ENCODE data around the gene PSMA5.
A peak's percentile ranks its signal among the peaks of the same experiment; 100 is the strongest.

The PSMA5 gene

DNA sequence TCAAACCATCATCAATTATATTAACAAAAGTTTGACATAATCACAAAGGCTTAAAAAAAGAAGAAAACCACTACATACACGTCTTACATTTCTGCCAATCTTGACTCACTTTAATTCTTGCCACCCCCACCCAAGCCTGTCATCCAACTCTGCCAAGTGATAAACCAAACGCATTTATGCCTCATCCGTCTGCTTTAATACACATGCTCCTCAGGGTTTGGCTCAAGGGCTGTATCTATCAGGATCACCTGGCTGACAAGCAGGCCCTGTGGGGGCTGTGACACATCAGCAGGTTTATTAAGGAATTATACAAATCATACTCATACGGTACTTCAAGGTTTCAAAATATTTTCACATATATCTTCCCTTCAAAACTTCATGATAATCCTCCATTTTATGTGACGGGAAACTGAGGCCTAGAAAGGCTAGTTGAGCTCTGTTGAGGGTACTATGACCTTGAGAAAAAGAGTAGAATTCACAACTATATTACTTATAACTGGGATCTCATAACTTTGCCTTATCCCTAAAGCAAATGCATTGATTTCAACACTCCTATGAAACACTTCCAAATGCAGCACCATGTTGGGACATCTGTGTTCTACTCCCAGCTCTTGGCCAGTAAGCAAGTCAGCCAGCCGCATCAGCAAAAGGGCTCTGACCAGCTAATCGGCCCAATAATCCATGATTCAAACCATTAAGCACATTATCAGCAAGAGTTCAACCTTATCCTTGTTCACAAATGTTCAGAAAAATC, 37.2 kb downstream of the PSMA5 start:
- TF ChIP-seq CREB1 (IDR thresholded peaks at IDR 0.05; ENCODE audit: low read depth) (no peak), EP300 (IDR thresholded peaks at IDR 0.05; ENCODE audit: borderline replicate concordance) (no peak), RAD21 (IDR thresholded peaks at IDR 0.05; ENCODE audit: low read depth) (no peak), ZBTB7A (IDR thresholded peaks at IDR 0.05; ENCODE audit: low read depth) (no peak), TEAD4 (IDR thresholded peaks at IDR 0.05) (no peak), TCF12 (IDR thresholded peaks at IDR 0.05; ENCODE audit: low read depth) (no peak), NFIC (IDR thresholded peaks at IDR 0.05) (no peak), CEBPB (IDR thresholded peaks at IDR 0.05) (no peak), YY1 (IDR thresholded peaks at IDR 0.05; ENCODE audit: low read depth) (no peak)
- TF ChIP-seq, protein P1, sequence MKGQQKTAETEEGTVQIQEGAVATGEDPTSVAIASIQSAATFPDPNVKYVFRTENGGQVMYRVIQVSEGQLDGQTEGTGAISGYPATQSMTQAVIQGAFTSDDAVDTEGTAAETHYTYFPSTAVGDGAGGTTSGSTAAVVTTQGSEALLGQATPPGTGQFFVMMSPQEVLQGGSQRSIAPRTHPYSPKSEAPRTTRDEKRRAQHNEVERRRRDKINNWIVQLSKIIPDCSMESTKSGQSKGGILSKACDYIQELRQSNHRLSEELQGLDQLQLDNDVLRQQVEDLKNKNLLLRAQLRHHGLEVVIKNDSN (IDR thresholded peaks at IDR 0.05), result no peak
- TF ChIP-seq, protein P2, sequence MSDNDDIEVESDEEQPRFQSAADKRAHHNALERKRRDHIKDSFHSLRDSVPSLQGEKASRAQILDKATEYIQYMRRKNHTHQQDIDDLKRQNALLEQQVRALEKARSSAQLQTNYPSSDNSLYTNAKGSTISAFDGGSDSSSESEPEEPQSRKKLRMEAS (IDR thresholded peaks at IDR 0.05), result no peak

DNA sequence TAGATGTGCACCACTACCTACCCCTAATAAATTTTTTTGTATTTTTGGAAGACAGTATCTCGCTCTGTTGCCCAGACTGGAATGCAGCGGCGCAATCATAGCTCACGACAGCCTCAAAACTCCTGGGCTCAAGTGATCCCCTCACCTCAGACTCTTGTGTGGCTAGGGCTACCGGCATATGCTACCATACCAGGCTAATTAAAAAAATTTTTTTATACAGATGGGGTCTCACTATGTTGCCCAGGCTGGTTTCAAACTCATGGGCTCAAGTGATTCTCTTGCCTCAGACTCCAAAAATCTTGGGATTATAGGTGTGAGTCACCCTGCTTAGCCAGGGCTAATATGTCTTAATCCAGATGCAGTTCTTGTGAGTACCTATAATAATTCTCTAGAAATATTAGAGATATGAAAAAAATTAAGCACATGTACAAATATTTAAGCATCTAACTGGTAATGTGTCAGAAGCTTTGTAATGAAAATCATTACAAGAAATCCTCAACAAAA, 38.0 kb downstream of the PSMA5 start:
- no peak for TF ChIP-seq CEBPB (IDR thresholded peaks at IDR 0.05)
- TF ChIP-seq EGR1 (IDR thresholded peaks at IDR 0.05), result no peak
- TF ChIP-seq FOXM1 (IDR thresholded peaks at IDR 0.05; ENCODE audit: borderline replicate concordance, low read depth), result no peak
- TF ChIP-seq TAF1 (IDR thresholded peaks at IDR 0.05; ENCODE audit: low read depth), result no peak
- TF ChIP-seq ZBTB7A (IDR thresholded peaks at IDR 0.05; ENCODE audit: low read depth), result no peak
- no peak for TF ChIP-seq YY1 (IDR thresholded peaks at IDR 0.05; ENCODE audit: low read depth)
- TF ChIP-seq TCF12 (IDR thresholded peaks at IDR 0.05; ENCODE audit: low read depth), result no peak

DNA sequence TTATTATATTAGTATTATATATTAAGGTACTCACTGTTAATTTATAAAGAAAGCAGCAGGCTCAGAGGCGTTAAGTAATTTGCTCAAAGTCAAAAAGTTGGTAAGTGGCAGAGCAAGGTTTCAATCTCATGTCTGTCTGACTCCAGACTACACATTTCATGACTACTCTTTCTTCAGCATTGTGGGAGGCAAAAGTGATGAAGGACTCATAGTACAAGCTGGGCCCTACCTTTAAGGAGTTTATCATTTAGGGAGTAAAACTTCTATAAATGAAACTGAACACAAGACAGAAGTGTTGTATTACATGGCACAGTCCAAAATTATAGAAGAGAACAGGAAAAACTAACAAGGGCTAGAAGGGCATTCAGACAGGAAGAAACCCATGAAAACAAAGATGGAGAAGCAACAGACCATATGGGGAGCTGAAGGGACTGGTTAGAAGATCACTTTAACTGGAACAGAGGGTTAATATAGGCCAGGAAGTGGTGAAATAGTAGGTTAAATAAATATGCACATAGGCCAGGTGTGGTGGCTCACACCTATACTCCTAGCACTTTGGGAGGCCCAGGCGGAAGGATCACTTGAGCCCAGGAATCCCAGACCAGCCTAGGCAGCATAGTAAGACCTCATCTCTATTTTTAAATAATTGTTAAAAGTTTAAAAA, 40.1 kb downstream of the PSMA5 start:
- TF ChIP-seq TAF1 (IDR thresholded peaks at IDR 0.05; ENCODE audit: low read depth), result no peak
- no peak for TF ChIP-seq YY1 (IDR thresholded peaks at IDR 0.05; ENCODE audit: low read depth)

DNA sequence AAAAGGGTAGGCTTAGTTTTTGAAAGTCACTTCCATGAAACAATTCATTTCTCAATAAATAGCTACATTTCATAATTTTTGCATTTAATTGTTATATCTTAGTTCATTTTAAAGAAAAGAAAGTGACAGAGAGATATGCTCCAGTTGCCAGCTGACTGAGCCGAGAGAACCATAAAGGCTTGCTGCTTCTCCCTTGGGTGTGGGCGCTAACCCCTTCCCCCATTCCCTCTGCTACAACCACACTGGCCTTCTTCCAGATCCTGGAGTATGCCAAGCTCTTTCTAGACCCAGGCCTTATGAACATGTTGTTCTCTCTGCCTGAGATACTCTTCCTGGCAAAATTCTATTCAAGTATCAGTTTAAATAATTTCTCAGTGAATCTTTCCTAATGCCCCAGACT, 40.8 kb downstream of the PSMA5 start:
- TF ChIP-seq EP300 (IDR thresholded peaks at IDR 0.05; ENCODE audit: borderline replicate concordance), result no peak
- no peak for TF ChIP-seq TEAD4 (IDR thresholded peaks at IDR 0.05)
- no peak for TF ChIP-seq EGR1 (IDR thresholded peaks at IDR 0.05)
- no peak for TF ChIP-seq TCF12 (IDR thresholded peaks at IDR 0.05; ENCODE audit: low read depth)
- TF ChIP-seq, protein P2 (IDR thresholded peaks at IDR 0.05), result no peak
- TF ChIP-seq, protein P1 (IDR thresholded peaks at IDR 0.05), result no peak
- no peak for TF ChIP-seq TAF1 (IDR thresholded peaks at IDR 0.05; ENCODE audit: low read depth)

DNA sequence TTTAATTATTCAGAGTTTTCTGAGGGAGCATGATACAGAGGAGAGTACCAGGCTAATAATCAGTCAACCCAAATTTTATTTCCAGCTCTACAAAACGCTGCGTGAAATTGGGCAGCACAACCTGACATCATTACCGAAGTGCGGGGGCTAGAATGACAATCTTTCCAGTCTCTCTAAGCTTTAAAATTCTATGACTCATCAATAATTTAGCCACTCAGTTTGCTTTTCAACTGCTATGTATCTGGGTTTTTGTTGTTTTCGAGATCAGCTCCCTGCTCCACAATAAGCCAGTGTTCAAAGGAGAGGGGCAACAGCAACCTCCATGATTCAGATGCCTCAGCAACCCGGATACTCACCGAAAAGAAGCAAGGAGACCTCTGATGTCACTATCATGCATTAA, 42.4 kb downstream of the PSMA5 start:
- TF ChIP-seq, protein P1 (IDR thresholded peaks at IDR 0.05), result no peak
- TF ChIP-seq CREB1 (IDR thresholded peaks at IDR 0.05; ENCODE audit: low read depth) (no peak), ZBTB7A (IDR thresholded peaks at IDR 0.05; ENCODE audit: low read depth) (no peak), TCF12 (IDR thresholded peaks at IDR 0.05; ENCODE audit: low read depth) (no peak), YY1 (IDR thresholded peaks at IDR 0.05; ENCODE audit: low read depth) (no peak), EP300 (IDR thresholded peaks at IDR 0.05; ENCODE audit: borderline replicate concordance) (no peak), FOXM1 (IDR thresholded peaks at IDR 0.05; ENCODE audit: borderline replicate concordance, low read depth) (no peak), TEAD4 (IDR thresholded peaks at IDR 0.05) (no peak), TAF1 (IDR thresholded peaks at IDR 0.05; ENCODE audit: low read depth) (no peak)
- TF ChIP-seq, protein P2 (IDR thresholded peaks at IDR 0.05), result no peak

- TF ChIP-seq FOXM1 (IDR thresholded peaks at IDR 0.05; ENCODE audit: borderline replicate concordance, low read depth) (no peak), TEAD4 (IDR thresholded peaks at IDR 0.05) (peak; percentile 74)
- TF ChIP-seq, protein P2 (IDR thresholded peaks at IDR 0.05), result peak; percentile 30; the same call in 1 of the 2 replicates
Observed at GRCh38 chr1:109383087-109383779, 43.0 kb downstream of the PSMA5 start.

GRCh38 chr1:109381573-109381972, 44.7 kb downstream of the PSMA5 start:
- TF ChIP-seq EP300 (IDR thresholded peaks at IDR 0.05; ENCODE audit: borderline replicate concordance) (no peak), RAD21 (IDR thresholded peaks at IDR 0.05; ENCODE audit: low read depth) (no peak), TCF12 (IDR thresholded peaks at IDR 0.05; ENCODE audit: low read depth) (no peak), NFIC (IDR thresholded peaks at IDR 0.05) (no peak), YY1 (IDR thresholded peaks at IDR 0.05; ENCODE audit: low read depth) (no peak)

DNA sequence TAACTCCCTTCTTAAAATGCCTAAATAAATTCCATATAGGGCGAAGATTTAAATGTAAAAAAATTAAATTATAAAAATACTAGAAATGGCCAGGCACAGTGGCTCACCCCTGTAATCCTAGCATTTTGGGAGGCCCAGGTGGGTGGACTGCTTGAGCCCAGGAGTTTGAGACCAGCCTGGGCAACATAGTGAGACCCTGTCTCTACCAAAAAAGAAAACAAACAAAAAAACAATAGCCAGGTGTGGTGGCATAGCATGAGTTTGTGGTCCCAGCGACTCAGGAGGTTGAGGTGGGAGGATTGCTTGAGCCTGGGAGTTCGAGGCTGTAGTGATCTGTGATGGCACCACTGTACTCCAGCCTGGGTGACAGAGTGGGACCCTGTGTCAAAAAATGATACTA, 46.3 kb downstream of the PSMA5 start:
- TF ChIP-seq, protein P1 (IDR thresholded peaks at IDR 0.05), result no peak
- TF ChIP-seq NFIC (IDR thresholded peaks at IDR 0.05), result no peak
- no peak for TF ChIP-seq FOXM1 (IDR thresholded peaks at IDR 0.05; ENCODE audit: borderline replicate concordance, low read depth)
- no peak for TF ChIP-seq CREB1 (IDR thresholded peaks at IDR 0.05; ENCODE audit: low read depth)
- TF ChIP-seq TAF1 (IDR thresholded peaks at IDR 0.05; ENCODE audit: low read depth), result no peak
- no peak for TF ChIP-seq REST (IDR thresholded peaks at IDR 0.05; ENCODE audit: low read depth)
- TF ChIP-seq ZBTB7A (IDR thresholded peaks at IDR 0.05; ENCODE audit: low read depth), result no peak
- TF ChIP-seq TEAD4 (IDR thresholded peaks at IDR 0.05), result no peak
- no peak for TF ChIP-seq RAD21 (IDR thresholded peaks at IDR 0.05; ENCODE audit: low read depth)
- TF ChIP-seq EGR1 (IDR thresholded peaks at IDR 0.05), result no peak
- TF ChIP-seq CEBPB (IDR thresholded peaks at IDR 0.05), result no peak
- no peak for TF ChIP-seq YY1 (IDR thresholded peaks at IDR 0.05; ENCODE audit: low read depth)
- TF ChIP-seq EP300 (IDR thresholded peaks at IDR 0.05; ENCODE audit: borderline replicate concordance), result no peak
- TF ChIP-seq, protein P2 (IDR thresholded peaks at IDR 0.05), result no peak
- no peak for TF ChIP-seq TCF12 (IDR thresholded peaks at IDR 0.05; ENCODE audit: low read depth)
